Measurements from ENCODE around the gene HDDC2.

- TF ChIP-seq CTCF (IDR thresholded peaks at IDR 0.05) (no peak), POLR2A (IDR thresholded peaks at IDR 0.05) (no peak)
Measured at GRCh38 chr6:125246566-125246965, 55.2 kb downstream of the HDDC2 start.

All from Peyer's patch (tissue), 4 donors.